Spinal cord (tissue), 10 donors: Measurements from ENCODE around the gene AGPAT3. TPM values are rescaled to one million over a fixed set of nuclear protein-coding genes. Genes with fewer than 3 reads are reported as not detected.
"Not testable (repeated sequence)": the region's sequence is repeated elsewhere in the genome, so short reads cannot be mapped to it uniquely, and the experiment has no call there.

Experiments
- DNase-seq, 6 donors: peaks; one replicate each; pipeline versions ENCODE4 v3.0.0 to v3.0.0-alpha.2; 2013 to 2015; ENCODE audit warnings: low spot score in 6 of 6, low read depth in 4 of 6
- H3K27ac ChIP-seq: one replicate; pipeline ENCODE4 v1.5.1; 2013; ENCODE audit warnings: low read depth, low read length, control low read depth
- H3K27me3 ChIP-seq: one replicate; pipeline ENCODE4 v1.6.1; 2013; ENCODE audit warnings: low read length; ENCODE audit not compliant: control insufficient read depth, insufficient read depth
- H3K36me3 ChIP-seq: one replicate; pipeline ENCODE4 v1.6.1; 2013; ENCODE audit warnings: low read length; ENCODE audit not compliant: control insufficient read depth, insufficient read depth
- H3K4me1 ChIP-seq: one replicate; pipeline ENCODE4 v1.6.1; 2013; ENCODE audit warnings: low read length; ENCODE audit not compliant: control insufficient read depth, insufficient read depth
- H3K4me3 ChIP-seq: one replicate; pipeline ENCODE4 v1.5.1; 2013; ENCODE audit warnings: low read depth, low read length, control low read depth
- H3K9me3 ChIP-seq: one replicate; pipeline ENCODE4 v1.6.1; 2013; ENCODE audit warnings: low read length; ENCODE audit not compliant: control insufficient read depth, insufficient read depth
- WGBS: methylation state at CpG from one replicate; pipeline ENCODE4 v1.1.5; 2013; ENCODE audit warnings: missing lambda C conversion rate; ENCODE audit not compliant: insufficient coverage; 5-methylcytosine and 5-hydroxymethylcytosine counted together
- polyA plus RNA-seq, 2 donors: library from polyadenylated mRNA; unstranded; fragments of 120-200 nt; gene quantifications; one replicate each; pipeline ENCODE4 v1.2.1, GENCODE V29; 2013; ENCODE audit not compliant: insufficient read length in 2 of 2
- total RNA-seq, 2 donors: library from RNA; depleted of rRNA in 1 of 2; stranded (reverse); fragments of 120-200 nt in 1 of 2; fragments of >200 nt in 1 of 2; gene quantifications; one replicate each; pipeline versions ENCODE4 v1.2.3 to v1.2.4, GENCODE V29; 2013 to 2014
- donor health status: healthy.

AGPAT3 gene
- total and polyA plus RNA-seq, 4 donors = 33.7 to 63.3 (median 49.3) TPM

GRCh38 chr21:43832648-43833047, 32.4 kb upstream of the AGPAT3 start:
- Histone ChIP-seq H3K4me3 (no peak overlapping the region), H3K27me3 (no peaks in the 10 kb centered on the region), H3K4me1 (peaks cover 16% of the 10 kb centered on the region)

GRCh38 chr21:43834146-43834905, 30.7 kb upstream of the AGPAT3 start:
- no peaks in the 10 kb centered on the region for H3K27me3 ChIP-seq
- 90% methylated on average over 29 of the region's 30 CpGs for WGBS
- no peaks in the 10 kb centered on the region for H3K9me3 ChIP-seq
- H3K36me3 ChIP-seq = peaks cover 3% of the 10 kb centered on the region
- H3K27ac ChIP-seq = no peak overlapping the region
- H3K4me1 ChIP-seq = peaks cover 16% of the 10 kb centered on the region
- no peak for DNase-seq
- no peak overlapping the region for H3K4me3 ChIP-seq

More at GRCh38 chr21:43832648-43833047, 32.4 kb upstream of the AGPAT3 start:
- H3K9me3 ChIP-seq = no peaks in the 10 kb centered on the region
- 87% methylated on average over 10 of the region's 10 CpGs for WGBS
- peaks cover 3% of the 10 kb centered on the region for H3K36me3 ChIP-seq
- no peak for DNase-seq
- H3K27ac ChIP-seq = no peak overlapping the region

- peaks cover 3% of the 10 kb centered on the region for H3K36me3 ChIP-seq
- no peaks in the 10 kb centered on the region for H3K27me3 ChIP-seq
- no peaks in the 10 kb centered on the region for H3K9me3 ChIP-seq
- DNase-seq = no peak
- 55% methylated on average over 12 of the region's 15 CpGs for WGBS
- H3K4me1 ChIP-seq = peaks cover 16% of the 10 kb centered on the region
- H3K4me3 ChIP-seq = no peak overlapping the region
- H3K27ac ChIP-seq = no peak overlapping the region
Measured at GRCh38 chr21:43835050-43835449, 30.0 kb upstream of the AGPAT3 start.

GRCh38 chr21:43835861-43836260, 29.2 kb upstream of the AGPAT3 start:
- Histone ChIP-seq H3K36me3 (peaks cover 3% of the 10 kb centered on the region), H3K4me3 (no peak overlapping the region), H3K27me3 (no peaks in the 10 kb centered on the region), H3K27ac (no peak overlapping the region), H3K4me1 (peaks cover 16% of the 10 kb centered on the region), H3K9me3 (no peaks in the 10 kb centered on the region)
- no peak for DNase-seq
- WGBS = 73% methylated on average over 3 of the region's 6 CpGs

- H3K27ac ChIP-seq = no peak overlapping the region
- H3K36me3 ChIP-seq = peaks cover 3% of the 10 kb centered on the region
- WGBS = 85% methylated on average over 5 of the region's 6 CpGs
- no peaks in the 10 kb centered on the region for H3K27me3 ChIP-seq
- peaks cover 16% of the 10 kb centered on the region for H3K4me1 ChIP-seq
- no peak overlapping the region for H3K4me3 ChIP-seq
- DNase-seq = no peak
- H3K9me3 ChIP-seq = no peaks in the 10 kb centered on the region
Measured at GRCh38 chr21:43836616-43837015, 28.4 kb upstream of the AGPAT3 start.

GRCh38 chr21:43840259-43840658, 24.8 kb upstream of the AGPAT3 start:
- Histone ChIP-seq H3K4me3 (no peak overlapping the region), H3K4me1 (peaks cover 5% of the 10 kb centered on the region), H3K36me3 (no peaks in the 10 kb centered on the region), H3K27ac (no peak overlapping the region), H3K9me3 (no peaks in the 10 kb centered on the region), H3K27me3 (no peaks in the 10 kb centered on the region)
- DNase-seq = no peak
- 91% methylated on average over 2 of the region's 3 CpGs for WGBS

GRCh38 chr21:43842742-43843141, 22.3 kb upstream of the AGPAT3 start:
- Histone ChIP-seq H3K4me1 (no peaks in the 10 kb centered on the region), H3K4me3 (no peak overlapping the region), H3K27ac (no peak overlapping the region), H3K27me3 (no peaks in the 10 kb centered on the region), H3K9me3 (no peaks in the 10 kb centered on the region), H3K36me3 (no peaks in the 10 kb centered on the region)
- DNase-seq = no peak
- WGBS = no CpG with 5 or more reads among the region's 2 CpGs

- H3K36me3 ChIP-seq, H3K27ac ChIP-seq, H3K9me3 ChIP-seq, H3K27me3 ChIP-seq, H3K4me3 ChIP-seq, DNase-seq, H3K4me1 ChIP-seq: not testable (repeated sequence)
- WGBS = no CpG with 5 or more reads among the region's 5 CpGs
Measured at GRCh38 chr21:43844906-43845305, 20.1 kb upstream of the AGPAT3 start.

GRCh38 chr21:43845386-43845785, 19.6 kb upstream of the AGPAT3 start:
- DNase-seq = no peak
- no peaks in the 10 kb centered on the region for H3K4me1 ChIP-seq
- H3K9me3 ChIP-seq = no peaks in the 10 kb centered on the region
- H3K27me3 ChIP-seq = no peaks in the 10 kb centered on the region
- H3K27ac ChIP-seq = no peak overlapping the region
- H3K4me3 ChIP-seq = no peak overlapping the region
- no peaks in the 10 kb centered on the region for H3K36me3 ChIP-seq
- WGBS = 87% methylated on average over 10 of the region's 13 CpGs

GRCh38 chr21:43846430-43846829, 18.6 kb upstream of the AGPAT3 start:
- Histone ChIP-seq H3K9me3 (no peaks in the 10 kb centered on the region), H3K36me3 (no peaks in the 10 kb centered on the region), H3K27me3 (no peaks in the 10 kb centered on the region), H3K4me1 (no peaks in the 10 kb centered on the region), H3K4me3 (no peak overlapping the region), H3K27ac (no peak overlapping the region)
- DNase-seq = no peak
- WGBS = 94% methylated on average over 2 of the region's 6 CpGs
